A673 (cell line): ENCODE measurements around the gene OCIAD1.

Experiments
- CTCF ChIP-seq: fragments of 300-800, 200-600 bp; sonication (generic); conservative IDR thresholded peaks from 2 replicates; pipeline ENCODE4 v1.5.1; 2017; ENCODE audit warnings: low read depth, mild to moderate bottlenecking, antibody characterized with exemption, low read length, moderate library complexity, mixed read lengths
- EZH2 ChIP-seq: fragments of 200-600 bp; sonication (generic); IDR thresholded peaks from 2 replicates; pipeline ENCODE4 v1.6.1; 2017; ENCODE audit warnings: borderline replicate concordance, low read depth, mild to moderate bottlenecking, mixed read lengths, antibody characterized with exemption, low read length; ENCODE audit not compliant: poor library complexity, severe bottlenecking

- no peak for TF ChIP-seq CTCF
- no peak for TF ChIP-seq EZH2
Observed at GRCh38 chr4:48863728-48864127, 32.8 kb downstream of the OCIAD1 start.
